Bronchial epithelial cell (primary cell): ENCODE results near the gene KIF4A. TPM values are rescaled to one million over a fixed set of nuclear protein-coding genes. Genes with fewer than 3 reads are reported as not detected.

Source experiments
- DNase-seq: peaks from one replicate; pipeline ENCODE4 v3.0.0-alpha.2; 2010; ENCODE audit warnings: low read depth
- FAIRE-seq: peaks from 2 replicates; lab custom pipeline; 2011; peaks lifted over from hg19 to GRCh38; lab: Jason Lieb, UNC
- H3K27me3 ChIP-seq: 2 replicates; pipeline ENCODE4 v1.5.1; 2011; ENCODE audit warnings: low read length; ENCODE audit not compliant: control insufficient read depth, insufficient read depth
- H3K36me3 ChIP-seq: 2 replicates; pipeline ENCODE4 v1.5.1; 2011; ENCODE audit warnings: low read length; ENCODE audit not compliant: control insufficient read depth, insufficient read depth
- H3K4me3 ChIP-seq: 2 replicates; pipeline ENCODE4 v1.5.1; 2011; ENCODE audit warnings: mild to moderate bottlenecking, low read depth, low read length, control low read depth
- total RNA-seq: library from RNA; depleted of rRNA; stranded (reverse); fragments of >200 nt; gene quantifications from 2 replicates; pipeline ENCODE4 v1.2.1, GENCODE V29; 2014
- TF ChIP-seq, protein P1 (sequence below): IDR thresholded peaks from 2 replicates; pipeline ENCODE4 v1.5.1; 2011; ENCODE audit warnings: mild to moderate bottlenecking, moderate library complexity, low read length, control low read depth, inconsistent platforms; ENCODE audit not compliant: insufficient read depth, severe bottlenecking

The KIF4A gene
- total RNA-seq, 1 donor from 2014 or later, result 0.26 TPM

DNA sequence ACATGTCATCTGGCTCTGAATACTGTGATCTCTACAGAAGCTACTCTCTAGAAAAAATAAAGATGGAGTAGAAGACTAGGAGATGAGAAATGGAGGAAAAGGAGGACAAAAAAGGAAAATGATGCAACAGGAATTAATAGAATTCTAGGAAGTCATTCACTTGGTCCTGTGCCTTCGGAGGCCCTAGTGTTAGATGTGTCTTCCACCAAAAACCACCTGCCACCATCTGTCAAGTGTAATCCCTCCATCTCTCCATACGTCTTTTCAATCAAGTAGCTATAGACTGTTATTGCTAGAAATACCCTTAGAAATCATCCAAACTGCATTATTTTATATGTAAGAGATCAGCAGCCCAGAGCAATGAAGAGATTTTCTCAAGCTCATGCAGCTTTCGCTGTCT lies 10.8 kb upstream of the KIF4A start:
- Histone ChIP-seq H3K4me3 (no peak overlapping the region), H3K27me3 (no peaks in the 10 kb centered on the region), H3K36me3 (no peaks in the 10 kb centered on the region)
- FAIRE-seq, result no peak
- no peak for DNase-seq
- TF ChIP-seq, protein P1, sequence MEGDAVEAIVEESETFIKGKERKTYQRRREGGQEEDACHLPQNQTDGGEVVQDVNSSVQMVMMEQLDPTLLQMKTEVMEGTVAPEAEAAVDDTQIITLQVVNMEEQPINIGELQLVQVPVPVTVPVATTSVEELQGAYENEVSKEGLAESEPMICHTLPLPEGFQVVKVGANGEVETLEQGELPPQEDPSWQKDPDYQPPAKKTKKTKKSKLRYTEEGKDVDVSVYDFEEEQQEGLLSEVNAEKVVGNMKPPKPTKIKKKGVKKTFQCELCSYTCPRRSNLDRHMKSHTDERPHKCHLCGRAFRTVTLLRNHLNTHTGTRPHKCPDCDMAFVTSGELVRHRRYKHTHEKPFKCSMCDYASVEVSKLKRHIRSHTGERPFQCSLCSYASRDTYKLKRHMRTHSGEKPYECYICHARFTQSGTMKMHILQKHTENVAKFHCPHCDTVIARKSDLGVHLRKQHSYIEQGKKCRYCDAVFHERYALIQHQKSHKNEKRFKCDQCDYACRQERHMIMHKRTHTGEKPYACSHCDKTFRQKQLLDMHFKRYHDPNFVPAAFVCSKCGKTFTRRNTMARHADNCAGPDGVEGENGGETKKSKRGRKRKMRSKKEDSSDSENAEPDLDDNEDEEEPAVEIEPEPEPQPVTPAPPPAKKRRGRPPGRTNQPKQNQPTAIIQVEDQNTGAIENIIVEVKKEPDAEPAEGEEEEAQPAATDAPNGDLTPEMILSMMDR, result no peak

- TF ChIP-seq, protein P1, result no peak
- Histone ChIP-seq H3K36me3 (no peaks in the 10 kb centered on the region), H3K27me3 (no peaks in the 10 kb centered on the region), H3K4me3 (no peak overlapping the region)
- DNase-seq, result no peak
- no peak for FAIRE-seq
These were observed 9.3 kb upstream of the KIF4A start for GRCh38 chrX:70280573-70280972.

DNA sequence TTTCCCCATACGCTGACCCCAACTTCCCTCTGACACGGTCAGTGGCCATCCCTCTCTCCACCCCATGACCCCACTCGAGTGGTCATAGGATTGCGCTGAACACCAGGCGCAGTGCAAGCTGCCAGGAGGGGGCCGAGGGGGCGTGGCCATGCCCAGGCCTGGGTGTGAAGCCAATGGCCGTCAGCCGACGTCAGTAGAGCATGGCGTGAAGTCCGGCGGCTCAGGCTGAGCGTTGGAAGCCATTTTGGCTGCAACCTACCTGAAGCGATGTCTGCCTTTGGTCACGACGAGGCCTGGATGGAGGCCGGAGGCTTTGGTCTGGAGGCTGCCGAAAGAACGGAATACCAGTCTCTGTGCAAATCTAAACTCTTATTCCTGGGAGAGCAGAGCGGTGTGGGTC lies 8.0 kb upstream of the KIF4A start, which contains the start of gene RAB41:
RAB41 (plus strand) TSS at position 222 of the 400 bp plus-strand sequence; CDS start at position 268, 46 bp downstream.
- Histone ChIP-seq H3K36me3 (no peaks in the 10 kb centered on the region), H3K27me3 (no peaks in the 10 kb centered on the region), H3K4me3 (no peak within 1 kb of the TSS)
- TF ChIP-seq, protein P1, result no peak
- no peak for FAIRE-seq
- no peak for DNase-seq

DNA sequence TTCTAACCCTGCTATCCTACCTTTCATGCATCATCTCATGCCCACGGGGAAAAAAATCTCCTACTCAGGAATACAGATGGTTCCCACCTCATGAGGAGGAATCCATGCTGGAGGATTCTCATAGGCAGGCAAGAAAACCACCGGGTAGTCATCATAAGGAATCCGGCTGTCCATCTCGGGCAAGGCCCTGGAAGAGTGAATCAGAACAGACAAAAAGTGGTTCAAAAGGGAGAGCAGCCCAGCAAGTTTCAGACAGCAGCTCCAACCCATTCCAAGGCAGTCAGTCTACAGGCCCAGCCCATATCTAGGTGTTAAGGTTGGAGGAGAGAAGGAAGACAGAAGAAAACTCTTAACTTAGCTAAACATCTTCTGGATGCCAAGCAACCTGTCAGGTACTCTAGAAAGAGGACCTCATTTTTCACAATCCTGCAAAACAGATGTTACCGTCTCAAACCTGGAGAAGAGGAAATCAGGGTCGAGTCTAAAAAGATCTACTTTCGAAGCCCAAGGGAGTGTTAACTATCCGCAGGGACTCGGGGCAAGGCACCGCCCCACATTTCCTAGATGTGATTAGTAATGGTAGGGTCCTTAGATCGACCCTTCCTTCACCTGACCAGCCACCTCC lies 624 bp upstream of the KIF4A start:
- FAIRE-seq (no peak), DNase-seq (peak; percentile 3)
- H3K27me3 ChIP-seq, result no peaks in the 10 kb centered on the region
- TF ChIP-seq, protein P1, result no peak
- H3K36me3 ChIP-seq, result peaks cover 2% of the 10 kb centered on the region
- H3K4me3 ChIP-seq, result peak overlapping the region; percentile 74

DNA sequence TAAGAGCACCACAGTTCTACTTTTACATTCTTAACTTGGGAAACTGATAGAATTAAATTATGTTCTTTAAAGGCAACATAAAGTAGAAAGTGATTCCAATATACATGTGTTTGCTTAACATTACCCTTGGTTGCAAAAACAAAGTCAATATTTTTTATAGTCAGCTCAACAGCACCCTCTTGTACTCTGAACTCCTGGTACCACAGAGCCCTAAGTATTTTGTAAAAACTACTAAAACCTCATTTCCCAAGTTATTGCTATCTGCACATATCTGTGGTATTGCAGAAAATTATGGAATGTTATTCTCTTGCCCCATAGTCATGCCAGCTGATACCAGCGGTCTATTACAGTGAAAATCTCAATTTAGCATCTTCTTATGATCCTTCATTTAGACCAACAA lies 2.9 kb downstream of the KIF4A start:
- DNase-seq, result no peak
- no peak for FAIRE-seq
- Histone ChIP-seq H3K27me3 (no peaks in the 10 kb centered on the region), H3K4me3 (no peak overlapping the region), H3K36me3 (no peaks in the 10 kb centered on the region)
- TF ChIP-seq, protein P1, result no peak

DNA sequence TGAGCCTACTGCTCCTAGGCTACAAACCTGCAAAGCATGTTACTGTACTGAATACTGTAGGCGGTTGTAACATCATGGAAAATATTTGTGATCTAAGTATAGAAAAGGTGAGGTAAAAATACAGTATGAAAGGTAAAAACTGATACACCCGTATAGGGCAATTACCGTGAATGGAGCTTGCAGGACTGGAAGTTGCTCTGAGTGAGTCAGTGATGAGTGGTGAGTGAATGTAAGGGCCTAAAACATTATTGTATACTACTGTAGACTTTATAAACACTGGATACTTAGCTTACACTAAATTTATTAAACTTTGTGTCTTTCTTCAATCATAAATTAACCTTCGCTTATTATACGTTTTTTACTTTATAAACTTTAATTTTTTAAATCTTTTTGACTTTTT lies 3.7 kb downstream of the KIF4A start:
- FAIRE-seq, result no peak
- no peak overlapping the region for H3K4me3 ChIP-seq
- H3K27me3 ChIP-seq, result no peaks in the 10 kb centered on the region
- TF ChIP-seq, protein P1, result no peak
- H3K36me3 ChIP-seq, result no peaks in the 10 kb centered on the region
- DNase-seq, result peak; percentile 53
